HG02623 (cell line): ENCODE results near the gene GPATCH2.

Experiments
- ATAC-seq: cut with Tn5 transposase; IDR thresholded peaks from one replicate; pipeline ENCODE4 v1.9.1; 2021; ENCODE audit warnings: moderate library complexity; ENCODE audit not compliant: unreplicated experiment

The GPATCH2 gene

DNA sequence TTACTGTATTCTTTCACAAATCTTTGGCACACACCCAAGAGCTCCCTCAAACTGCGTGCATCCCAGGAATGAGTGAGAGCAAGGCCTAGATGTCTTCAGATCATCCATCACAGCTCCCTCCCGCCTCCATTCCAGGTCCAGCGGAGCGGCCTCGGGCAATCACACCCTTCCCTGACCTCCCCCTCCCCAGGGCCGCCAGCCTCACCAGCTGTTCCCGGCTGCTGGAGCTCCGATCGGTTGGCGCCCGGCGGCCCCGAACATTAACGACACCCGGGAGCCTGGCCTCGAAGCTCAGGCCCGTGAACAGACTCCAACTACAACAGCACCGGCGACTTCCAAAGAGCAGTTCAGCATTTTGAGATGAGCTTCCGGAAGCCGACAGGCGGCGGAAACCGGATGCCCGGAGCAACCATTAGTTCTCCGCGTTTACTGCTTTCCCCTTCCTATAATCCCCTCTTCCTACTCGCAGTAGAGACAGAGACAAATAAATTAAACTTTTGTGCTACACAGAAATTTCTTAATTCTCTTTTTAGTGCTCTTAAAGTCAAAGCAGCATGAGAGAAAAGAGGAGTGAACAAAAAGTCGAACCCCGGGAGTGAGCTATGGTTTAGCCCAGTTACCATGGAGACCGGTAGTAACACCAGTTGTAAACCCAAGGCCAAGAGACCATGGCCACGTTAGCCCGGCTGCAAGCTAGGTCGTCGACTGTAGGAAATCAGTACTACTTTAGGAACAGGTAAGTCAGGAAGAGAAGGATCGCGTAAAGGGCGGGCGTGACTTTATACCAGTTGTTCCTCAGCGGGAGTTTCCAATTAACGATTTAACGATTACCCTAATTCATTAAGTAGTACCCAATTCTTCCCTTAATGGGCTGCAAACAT is at the start of gene GPATCH2, which contains the start of gene SPATA17:
Gene GPATCH2, minus strand, starts transcription at position 380 of the 881 bp plus-strand sequence. Its CDS starts 119 bp downstream, at position 261.
Gene SPATA17, plus strand, starts transcription at position 634 of the 881 bp plus-strand sequence. Its CDS starts 35 bp downstream, at position 669.
- peak; percentile 98 for ATAC-seq

DNA sequence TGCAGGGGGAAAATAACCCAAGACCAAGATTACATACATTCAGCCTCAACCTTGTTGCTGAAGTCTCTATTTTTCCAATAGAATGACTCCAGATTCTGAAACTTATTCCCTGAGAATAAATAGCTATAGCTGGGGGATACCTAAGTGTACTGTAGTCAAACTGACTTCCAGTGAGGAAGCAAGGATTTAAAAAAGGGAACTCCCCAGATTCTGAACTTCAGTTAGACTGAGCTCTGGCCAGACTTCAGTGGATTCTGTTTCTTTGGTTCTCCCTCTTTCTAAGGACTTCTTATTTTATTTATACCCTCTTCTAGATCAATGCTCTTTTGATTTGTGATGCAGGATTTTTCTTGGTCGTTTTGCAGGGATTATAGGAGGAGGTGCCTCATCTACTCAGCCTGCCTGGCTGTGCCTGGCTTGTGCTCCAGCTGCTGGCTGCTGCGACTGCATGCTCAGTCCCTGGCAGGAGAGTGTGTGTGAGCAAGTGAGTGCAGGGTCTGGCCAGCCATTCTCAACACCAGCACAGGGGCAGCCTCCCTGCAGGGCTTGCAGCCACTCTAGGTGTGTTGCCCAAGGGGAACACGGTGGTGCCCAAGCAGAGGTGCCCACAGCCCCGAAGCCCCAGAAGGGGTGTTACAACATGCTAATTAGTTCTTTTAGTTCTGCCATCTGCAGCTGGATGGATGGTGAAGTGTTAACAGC is 43.3 kb upstream of the GPATCH2 start:
- ATAC-seq = no peak

GRCh38 chr1:217673387-217673786 is 42.5 kb upstream of the GPATCH2 start:
- ATAC-seq = peak; percentile 54

DNA sequence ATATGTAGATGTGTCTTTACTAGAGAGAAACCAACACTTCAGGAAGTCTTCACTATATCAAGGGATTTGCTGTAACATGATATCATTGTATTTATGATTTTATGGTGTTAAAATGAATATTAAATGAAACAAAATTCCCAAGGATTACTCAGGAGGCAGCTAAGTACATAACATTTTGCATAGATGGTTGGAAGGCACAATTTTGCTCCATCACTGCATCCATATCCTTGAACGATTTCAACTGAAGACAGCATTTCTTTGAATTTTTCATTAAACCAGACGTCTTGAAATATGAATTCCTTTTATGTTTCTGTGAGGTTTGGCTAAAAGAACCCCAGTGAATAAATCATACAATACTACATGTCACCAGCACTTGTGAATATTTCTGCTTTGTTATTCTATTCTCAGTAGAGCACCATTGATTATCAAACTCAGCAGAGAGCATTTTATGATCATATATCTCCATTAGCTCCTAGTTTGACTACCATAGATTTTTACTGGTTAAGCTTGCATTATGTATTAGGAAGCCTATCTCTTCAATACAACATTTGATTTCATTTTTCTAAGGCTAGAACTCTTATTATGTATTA is 37.6 kb upstream of the GPATCH2 start:
- no peak for ATAC-seq

DNA sequence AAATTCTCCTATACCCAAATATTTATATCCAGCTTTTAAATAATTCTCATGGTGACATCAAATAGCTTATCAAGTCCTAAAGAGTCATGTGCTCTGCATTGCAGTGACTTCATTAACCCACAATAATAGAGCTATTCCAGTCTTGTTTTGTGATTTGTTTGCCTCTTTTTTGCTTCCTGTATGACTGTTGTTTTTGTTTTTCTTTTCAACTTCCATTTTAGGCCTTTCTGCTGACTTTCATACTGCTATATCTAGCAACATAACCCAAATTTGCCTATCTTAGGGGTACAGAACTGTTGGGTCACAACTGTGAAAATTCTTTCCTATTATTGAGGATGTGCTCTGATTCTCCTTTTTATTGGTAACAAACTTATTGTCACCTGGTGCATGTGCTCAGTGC is 30.5 kb upstream of the GPATCH2 start:
- ATAC-seq = no peak

DNA sequence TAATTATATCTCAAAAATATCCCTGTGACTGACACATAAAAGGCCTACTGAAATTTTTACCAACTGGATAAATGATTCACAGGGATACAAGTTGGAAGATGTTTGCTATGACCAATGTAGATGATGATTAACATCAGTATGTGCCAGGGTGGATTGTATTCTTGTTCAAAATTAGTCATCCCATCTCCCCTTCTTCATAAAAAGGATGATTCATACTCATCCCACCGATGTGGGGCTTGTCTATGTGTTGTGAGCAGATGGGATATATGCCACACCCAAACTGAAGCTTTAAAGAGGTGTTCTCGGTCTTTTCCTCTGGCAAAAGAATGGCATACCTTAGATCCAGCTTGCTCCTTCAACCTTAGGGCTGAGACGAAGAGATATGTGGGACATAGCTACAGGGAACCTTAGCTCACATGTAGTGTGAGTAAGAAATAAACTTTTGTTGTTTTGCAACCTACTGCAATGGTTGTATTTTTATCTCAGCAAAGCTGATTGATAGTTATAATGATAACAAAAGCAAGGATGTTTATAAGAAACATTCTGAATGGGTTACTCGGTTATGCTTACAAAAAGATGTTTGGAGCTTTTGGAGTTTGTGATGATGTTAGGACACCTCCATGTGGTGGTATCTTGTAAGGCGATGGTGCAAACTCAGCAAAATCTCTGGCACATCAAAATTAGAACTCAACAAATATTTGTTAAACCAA is 29.6 kb upstream of the GPATCH2 start:
- peak; percentile 51 for ATAC-seq

- no peak for ATAC-seq
Observed at GRCh38 chr1:217650674-217651073, 19.8 kb upstream of the GPATCH2 start.

GRCh38 chr1:217647791-217648190 is 16.9 kb upstream of the GPATCH2 start:
- ATAC-seq = no peak

GRCh38 chr1:217642455-217642854 is 11.6 kb upstream of the GPATCH2 start:
- ATAC-seq = no peak

DNA sequence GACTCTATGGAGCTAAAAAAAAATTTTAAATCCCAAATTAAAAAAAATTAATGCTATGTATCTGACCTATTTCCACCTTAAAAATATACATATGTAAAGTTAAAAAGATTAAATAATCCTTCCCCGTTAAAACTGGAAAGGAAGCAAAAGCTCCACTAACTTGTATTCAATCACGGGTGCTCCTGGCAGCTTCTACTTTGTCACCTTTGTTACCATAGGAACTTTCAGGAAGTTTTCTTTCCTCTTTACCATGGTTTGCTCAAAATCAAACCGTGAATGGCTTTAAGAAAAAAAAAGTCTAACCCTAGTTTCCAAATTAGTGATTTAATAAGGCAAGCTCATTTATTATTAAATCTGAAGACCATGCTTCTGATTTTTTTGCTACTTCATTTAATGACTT is 3.5 kb downstream of the GPATCH2 start:
- ATAC-seq = no peak

GRCh38 chr1:217626321-217626720 is 4.6 kb downstream of the GPATCH2 start:
- no peak for ATAC-seq

- no peak for ATAC-seq
Observed at GRCh38 chr1:217622042-217622441, 8.8 kb downstream of the GPATCH2 start.

DNA sequence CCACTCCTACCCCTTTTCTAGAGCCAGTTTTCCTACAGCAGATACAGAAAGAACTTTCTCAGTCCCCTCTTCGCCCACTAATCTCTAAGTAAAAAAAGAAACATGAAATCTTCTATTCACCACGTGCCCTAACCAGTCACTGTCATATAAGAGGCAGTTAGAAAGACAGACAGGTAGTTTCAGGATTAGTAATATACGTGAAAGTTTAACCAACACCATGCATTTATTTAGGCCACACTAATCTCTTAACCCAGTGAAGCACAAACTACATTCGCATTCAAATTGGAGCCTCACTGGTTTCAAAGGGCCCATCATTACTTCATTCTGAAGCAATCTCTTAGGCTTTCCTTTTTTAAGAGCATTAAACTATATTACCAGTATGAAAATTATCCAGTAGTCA is 10.1 kb downstream of the GPATCH2 start:
- peak; percentile 100 for ATAC-seq

- ATAC-seq = no peak
Observed at GRCh38 chr1:217617126-217617525, 13.8 kb downstream of the GPATCH2 start.

DNA sequence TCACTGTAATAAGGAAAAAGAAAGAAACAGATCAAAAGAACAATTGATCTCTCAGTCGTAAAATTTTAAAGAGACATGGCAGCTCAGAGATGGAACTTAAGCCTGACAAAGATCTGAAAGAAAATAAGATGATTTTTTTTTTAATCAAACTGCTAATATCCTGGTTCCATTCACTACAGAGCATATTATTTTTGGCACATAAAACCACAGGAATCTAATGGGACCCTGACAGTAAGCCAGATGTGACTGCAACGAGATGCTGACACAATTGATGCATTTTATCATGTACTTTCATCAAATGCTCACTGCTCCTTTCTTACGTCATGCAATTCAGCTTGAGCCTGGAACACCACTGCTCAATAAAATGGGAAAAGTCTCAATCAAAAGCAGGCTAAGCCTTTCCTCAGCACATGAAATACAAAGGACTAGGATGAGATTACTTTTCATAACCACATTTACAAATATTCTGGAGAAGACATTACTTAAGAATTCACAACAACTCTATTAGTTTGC is 16.6 kb downstream of the GPATCH2 start:
- no peak for ATAC-seq

DNA sequence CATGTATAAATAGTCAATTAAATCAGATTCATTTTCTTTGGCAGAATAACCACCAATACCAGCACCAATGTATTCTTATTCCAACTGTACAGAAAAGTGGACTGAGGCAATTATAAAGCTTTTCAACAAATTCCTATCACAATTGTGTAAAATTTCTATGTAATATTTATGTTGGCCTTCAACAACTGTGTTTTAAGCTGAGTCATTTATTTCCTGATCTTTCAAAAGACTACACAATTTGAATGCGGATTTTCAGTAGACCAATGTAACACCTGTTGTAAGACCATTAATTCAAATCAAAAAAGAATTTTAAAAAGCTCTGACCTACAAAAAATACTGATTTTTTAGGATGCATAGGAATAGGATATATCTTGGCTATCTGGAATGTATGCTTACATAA is 25.5 kb downstream of the GPATCH2 start:
- ATAC-seq = no peak

DNA sequence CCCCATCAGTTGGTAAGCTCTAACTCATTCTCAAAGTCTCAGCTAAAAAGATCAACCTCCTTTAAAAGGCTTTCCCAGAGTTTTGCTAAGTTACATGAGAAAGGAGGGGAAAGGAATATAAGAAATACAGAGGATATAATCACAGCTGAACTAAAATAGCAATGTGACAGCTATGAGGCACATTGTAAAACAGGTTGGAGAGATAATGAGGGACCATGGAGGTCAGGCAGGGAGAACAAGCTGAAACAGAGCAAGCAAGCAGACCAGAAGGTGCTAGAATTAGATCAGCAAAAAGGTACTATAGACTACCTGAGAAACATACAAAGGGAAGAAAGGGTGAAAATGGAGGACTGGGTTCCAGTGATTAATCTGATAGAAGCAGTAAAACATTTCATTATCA is 28.5 kb downstream of the GPATCH2 start:
- no peak for ATAC-seq

DNA sequence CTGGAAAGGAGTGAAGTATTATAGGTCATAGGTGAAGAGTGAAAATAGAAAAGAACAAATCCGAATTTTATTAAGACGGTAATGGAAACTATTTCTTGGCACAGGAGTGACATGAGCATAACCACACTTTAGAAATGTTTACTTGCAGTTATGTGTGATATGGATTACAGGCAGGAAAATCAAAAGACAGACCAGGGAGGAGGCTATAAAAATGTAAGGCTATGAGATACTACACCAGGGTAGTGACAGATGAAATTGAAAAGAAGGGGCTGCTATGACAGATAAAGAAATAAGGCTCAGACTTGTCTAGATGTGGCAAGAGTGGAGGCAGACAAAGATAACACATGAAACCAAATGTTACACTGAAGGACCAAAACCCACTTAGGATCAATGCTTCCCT is 31.7 kb downstream of the GPATCH2 start:
- no peak for ATAC-seq

- ATAC-seq = no peak
Observed at GRCh38 chr1:217590598-217590997, 40.3 kb downstream of the GPATCH2 start.

DNA sequence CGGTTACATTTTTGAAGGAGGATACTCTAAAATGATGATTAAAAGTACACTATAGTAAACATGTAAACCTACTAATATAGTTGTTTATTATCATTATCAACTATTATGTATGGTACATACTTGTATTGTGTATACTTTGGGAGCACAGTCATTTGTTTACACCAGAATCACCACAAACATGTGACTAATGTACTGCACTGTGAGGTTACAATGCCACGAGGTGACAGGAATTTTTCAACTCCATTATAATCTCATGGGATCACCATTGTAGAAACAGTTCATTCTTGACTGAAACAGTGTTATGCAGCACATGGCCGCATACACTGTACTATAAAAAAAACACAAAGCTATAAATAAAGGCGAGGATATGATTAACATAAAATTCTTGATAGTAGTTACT is 44.3 kb downstream of the GPATCH2 start:
- no peak for ATAC-seq

GRCh38 chr1:217585577-217585976 is 45.3 kb downstream of the GPATCH2 start:
- no peak for ATAC-seq
